T-cell (primary cell): Measurements from ENCODE around the gene RYK. TPM values are rescaled to one million over a fixed set of nuclear protein-coding genes. Genes with fewer than 3 reads are reported as not detected.
A peak's percentile ranks its signal among the peaks of the same experiment; 100 is the strongest.

Experiments used
- ATAC-seq, 4 experiments: fragments of 200-7000 bp in 3 of 4; fragments of 150-1000 bp in 1 of 4; cut with Tn5 transposase; replicated peaks in 1 of 4; 1 replicate in 3 of 4; 2 replicates in 1 of 4; pipeline ENCODE4 v1.10.0; 2021; ENCODE audit warnings: moderate library complexity in 3 of 4, mild to moderate bottlenecking in 2 of 4, moderate number of reproducible peaks in 1 of 4
- CTCF ChIA-PET, 2 donors: fragments of 300-600 bp; sonication (Branson Sonifier 250); formaldehyde crosslinking; loops; one replicate each; lab custom pipeline; 2022; ENCODE audit warnings: antibody characterized with exemption in 2 of 2; lab: Charles Lee
- POLR2A ChIA-PET, 2 donors: fragments of 300-600 bp; sonication (Branson Sonifier 250); formaldehyde crosslinking; loops; one replicate each; lab custom pipeline; 2022; ENCODE audit warnings: antibody characterized with exemption in 2 of 2; lab: Charles Lee
- DNase-seq, 35 experiments: peaks; one replicate each; pipeline versions ENCODE4 v3.0.0 to v3.0.0-alpha.2; 2013 to 2023
- H3K27ac ChIP-seq: one replicate; pipeline ENCODE4 v1.5.1; 2013; ENCODE audit warnings: low read length
- H3K27me3 ChIP-seq, 2 experiments: replicated peaks in 1 of 2; 1 replicate in 1 of 2; 2 replicates in 1 of 2; pipeline versions ENCODE4 v1.6.1 to v1.7.0; 2013; ENCODE audit warnings: low read length in 1 of 2, mixed read lengths in 1 of 2; ENCODE audit not compliant: control insufficient read depth in 2 of 2, insufficient read depth in 2 of 2; ENCODE audit errors: extremely low read depth in 1 of 2
- H3K36me3 ChIP-seq, 2 donors: 1 replicate in 1 of 2; 2 replicates in 1 of 2; pipeline versions ENCODE4 v1.6.1 to v1.7.0; 2013; ENCODE audit warnings: low read length in 1 of 2; ENCODE audit not compliant: control insufficient read depth in 2 of 2, insufficient read depth in 1 of 2; ENCODE audit errors: extremely low read depth in 1 of 2
- H3K4me1 ChIP-seq, 2 experiments: 1 replicate in 1 of 2; 2 replicates in 1 of 2; pipeline versions ENCODE4 v1.6.1 to v1.7.0; 2013; ENCODE audit warnings: low read length in 2 of 2, mixed read lengths in 1 of 2; ENCODE audit not compliant: insufficient read depth in 2 of 2, control insufficient read depth in 1 of 2; ENCODE audit errors: extremely low read depth in 1 of 2
- H3K4me3 ChIP-seq, 2 donors: 1 replicate in 1 of 2; 2 replicates in 1 of 2; pipeline versions ENCODE4 v1.5.1 to v1.7.0; 2013; ENCODE audit warnings: mild to moderate bottlenecking in 2 of 2, low read length in 1 of 2, moderate library complexity in 1 of 2; ENCODE audit not compliant: control insufficient read depth in 1 of 2; ENCODE audit errors: extremely low read depth in 1 of 2
- H3K9me3 ChIP-seq: 2 replicates; pipeline ENCODE4 v1.7.0; 2013
- H3K27ac Mint-ChIP-seq, 2 donors: one replicate each; pipeline ENCODE4 v1.8.0; 2020 to 2021; ENCODE audit warnings: mild to moderate bottlenecking in 2 of 2, mixed read lengths in 2 of 2
- H3K27me3 Mint-ChIP-seq, 2 donors: one replicate each; pipeline ENCODE4 v1.8.0; 2021 to 2022; ENCODE audit warnings: mixed read lengths in 2 of 2
- H3K36me3 Mint-ChIP-seq: one replicate; pipeline ENCODE4 v1.8.0; 2021; ENCODE audit warnings: mixed read lengths
- H3K4me1 Mint-ChIP-seq, 3 donors: one replicate each; pipeline ENCODE4 v1.8.0; 2020 to 2022; ENCODE audit warnings: mixed read lengths in 3 of 3, mild to moderate bottlenecking in 1 of 3
- H3K4me3 Mint-ChIP-seq, 3 donors: one replicate each; pipeline ENCODE4 v1.8.0; 2020 to 2022; ENCODE audit warnings: mild to moderate bottlenecking in 3 of 3, mixed read lengths in 3 of 3, moderate library complexity in 3 of 3
- H3K9me3 Mint-ChIP-seq, 3 donors: one replicate each; pipeline ENCODE4 v1.8.0; 2020 to 2022; ENCODE audit warnings: mixed read lengths in 3 of 3
- WGBS: methylation state at CpG from one replicate; pipeline ENCODE4 v1.1.5; 2013; ENCODE audit warnings: missing lambda C conversion rate; ENCODE audit not compliant: insufficient coverage; 5-methylcytosine and 5-hydroxymethylcytosine counted together
- total RNA-seq, 35 experiments: library from RNA in 6 of 35; stranded (reverse) in 6 of 35; fragments of 120-200 nt in 1 of 35; gene quantifications; one replicate each; pipeline versions ENCODE4 v1.2.1 to v1.2.4 and lab custom pipeline; 2013 to 2026

The RYK gene
- total RNA-seq, 5 donors from 2014 or later (not counting 1 experiment from before 2014, with no cell fraction given) = 33.6 to 46.3 (median 38.0) TPM

GRCh38 chr3:134294302-134295280 lies 43.9 kb upstream of the RYK start:
- WGBS = 0% methylated on average over 1 of the region's 5 CpGs
- Histone ChIP-seq H3K4me1 (peaks cover 5 to 14% of the 10 kb centered on the region in 2 experiments), H3K36me3 (no peaks in the 10 kb centered on the region), H3K27me3 (peaks cover 3% of the 10 kb centered on the region in 2 experiments), H3K27ac (no peak overlapping the region), H3K4me3 (no peak overlapping the region), H3K9me3 (no peaks in the 10 kb centered on the region)
- ChIA-PET POLR2A (interaction anchor here (0.5 to 0.6 kb wide), 3 partner anchors 53 to 723 kb away, joined by 3 to 6 read pairs (median 4); no protein-coding TSS in a partner anchor), CTCF (interaction anchor here (0.5 to 1.3 kb wide), 3 partner anchors 18 to 179 kb away, joined by 3 to 5 read pairs (median 3); no protein-coding TSS in a partner anchor)
- no peak overlapping the region for H3K4me3 Mint-ChIP-seq
- peaks cover 0 to 6% (median 3%) of the 10 kb centered on the region in 3 donors for H3K4me1 Mint-ChIP-seq
- H3K9me3 Mint-ChIP-seq = peaks cover 0 to 4% (median 0%) of the 10 kb centered on the region in 3 donors
- H3K36me3 Mint-ChIP-seq = no peaks in the 10 kb centered on the region
- no peak overlapping the region for H3K27ac Mint-ChIP-seq
- ATAC-seq = peak; percentile 95 to 99 (median 98)
- peak in 32 of 35 experiments; percentile 8 to 70 (median 34) for DNase-seq
- H3K27me3 Mint-ChIP-seq = peaks cover 8 to 11% of the 10 kb centered on the region in 2 donors

- Mint-ChIP-seq H3K27me3 (peaks cover 9 to 11% of the 10 kb centered on the region in 2 donors), H3K27ac (no peak overlapping the region), H3K9me3 (peaks cover 0 to 4% (median 0%) of the 10 kb centered on the region in 3 donors), H3K4me3 (no peak overlapping the region), H3K4me1 (peaks cover 0 to 4% (median 3%) of the 10 kb centered on the region in 3 donors), H3K36me3 (no peaks in the 10 kb centered on the region)
- Histone ChIP-seq H3K4me1 (peaks cover 5 to 14% of the 10 kb centered on the region in 2 experiments), H3K4me3 (no peak overlapping the region), H3K27me3 (peaks cover 3 to 7% of the 10 kb centered on the region in 2 experiments), H3K27ac (no peak overlapping the region), H3K36me3 (no peaks in the 10 kb centered on the region), H3K9me3 (no peaks in the 10 kb centered on the region)
- POLR2A ChIA-PET = no interaction called here
- WGBS = 67% methylated on average over 1 of the region's 4 CpGs
- no peak for ATAC-seq
- no peak for DNase-seq
- CTCF ChIA-PET = no interaction called here
Observed at GRCh38 chr3:134291319-134292254, 40.9 kb upstream of the RYK start.

- H3K36me3 ChIP-seq = no peaks in the 10 kb centered on the region
- no peaks in the 10 kb centered on the region for H3K9me3 Mint-ChIP-seq
- no peak overlapping the region for H3K27ac ChIP-seq
- peaks cover 0 to 4% (median 3%) of the 10 kb centered on the region in 3 donors for H3K4me1 Mint-ChIP-seq
- no peak overlapping the region for H3K4me3 ChIP-seq
- no peak overlapping the region for H3K4me3 Mint-ChIP-seq
- H3K36me3 Mint-ChIP-seq = no peaks in the 10 kb centered on the region
- no peak overlapping the region for H3K27ac Mint-ChIP-seq
- ATAC-seq (no peak), DNase-seq (no peak)
- H3K9me3 ChIP-seq = no peaks in the 10 kb centered on the region
- peaks cover 0 to 7% of the 10 kb centered on the region in 2 experiments for H3K27me3 ChIP-seq
- H3K4me1 ChIP-seq = peaks cover 0 to 2% of the 10 kb centered on the region in 2 experiments
- H3K27me3 Mint-ChIP-seq = peaks cover 7 to 8% of the 10 kb centered on the region in 2 donors
- CTCF ChIA-PET = no interaction called here
- POLR2A ChIA-PET = no interaction called here
Observed at GRCh38 chr3:134287512-134287911, 36.9 kb upstream of the RYK start.

- Histone ChIP-seq H3K27me3 (peaks cover 0 to 10% of the 10 kb centered on the region in 2 experiments), H3K27ac (no peak overlapping the region), H3K4me1 (no peaks in the 10 kb centered on the region), H3K9me3 (no peaks in the 10 kb centered on the region), H3K36me3 (no peaks in the 10 kb centered on the region), H3K4me3 (no peak overlapping the region)
- Mint-ChIP-seq H3K4me1 (no peaks in the 10 kb centered on the region), H3K36me3 (no peaks in the 10 kb centered on the region), H3K4me3 (no peak overlapping the region), H3K27ac (no peak overlapping the region), H3K27me3 (peaks cover 8 to 12% of the 10 kb centered on the region in 2 donors), H3K9me3 (peaks cover 0 to 3% (median 0%) of the 10 kb centered on the region in 3 donors)
- DNase-seq (no peak), ATAC-seq (no peak)
- CTCF ChIA-PET = no interaction called here
- POLR2A ChIA-PET = no interaction called here
- 70% methylated on average over 3 of the region's 6 CpGs for WGBS
Observed at GRCh38 chr3:134284438-134284837, 33.8 kb upstream of the RYK start.

GRCh38 chr3:134282659-134283047 lies 32.0 kb upstream of the RYK start:
- CTCF ChIA-PET = no interaction called here
- 98% methylated on average over 4 of the region's 8 CpGs for WGBS
- H3K9me3 ChIP-seq = no peaks in the 10 kb centered on the region

More at GRCh38 chr3:134282659-134283047, 32.0 kb upstream of the RYK start:
- H3K36me3 ChIP-seq = no peaks in the 10 kb centered on the region
- Mint-ChIP-seq H3K36me3 (no peaks in the 10 kb centered on the region), H3K4me1 (no peaks in the 10 kb centered on the region), H3K27ac (no peak overlapping the region), H3K9me3 (peaks cover 0 to 3% (median 0%) of the 10 kb centered on the region in 3 donors), H3K27me3 (peaks cover 7 to 8% of the 10 kb centered on the region in 2 donors), H3K4me3 (no peak overlapping the region)
- DNase-seq (no peak), ATAC-seq (no peak)
- H3K4me1 ChIP-seq = no peaks in the 10 kb centered on the region
- no peak overlapping the region for H3K4me3 ChIP-seq
- peaks cover 0 to 6% of the 10 kb centered on the region in 2 experiments for H3K27me3 ChIP-seq
- H3K27ac ChIP-seq = no peak overlapping the region
- POLR2A ChIA-PET = no interaction called here
